Activated T-cell treated with anti-CD3 and anti-CD28 coated beads for 48 hours (primary cell): ENCODE results near the gene GRAP2.
"Not testable (repeated sequence)": the region's sequence is repeated elsewhere in the genome, so short reads cannot be mapped to it uniquely, and the experiment has no call there.

ENCODE experiments used
- DNase-seq: peaks from one replicate; pipeline ENCODE4 v3.0.0-alpha.2; 2020; ENCODE audit warnings: low read depth

The GRAP2 gene

GRCh38 chr22:39967103-39967829 lies 66.4 kb downstream of the GRAP2 start:
- DNase-seq: no peak

- no peak for DNase-seq
Measured at GRCh38 chr22:39967996-39968972, 67.4 kb downstream of the GRAP2 start.

- no peak for DNase-seq
Measured at GRCh38 chr22:39970742-39971141, 69.9 kb downstream of the GRAP2 start.

GRCh38 chr22:39972641-39973040 lies 71.8 kb downstream of the GRAP2 start:
- no peak for DNase-seq

- DNase-seq: no peak
Measured at GRCh38 chr22:39973656-39974055, 72.8 kb downstream of the GRAP2 start.

- no peak for DNase-seq
Measured at GRCh38 chr22:39974065-39974464, 73.2 kb downstream of the GRAP2 start.

- DNase-seq: no peak
Measured at GRCh38 chr22:39979048-39979447, 78.2 kb downstream of the GRAP2 start.

GRCh38 chr22:39979458-39979857 lies 78.6 kb downstream of the GRAP2 start:
- DNase-seq: no peak

- no peak for DNase-seq
Measured at GRCh38 chr22:39980596-39980995, 79.7 kb downstream of the GRAP2 start.

GRCh38 chr22:39983346-39983745 lies 82.5 kb downstream of the GRAP2 start:
- DNase-seq: no peak

GRCh38 chr22:39984006-39984405 lies 83.1 kb downstream of the GRAP2 start:
- no peak for DNase-seq

- DNase-seq: no peak
Measured at GRCh38 chr22:39984746-39985145, 83.9 kb downstream of the GRAP2 start.

- no peak for DNase-seq
Measured at GRCh38 chr22:39985383-39986035, 84.6 kb downstream of the GRAP2 start.

- DNase-seq: no peak
Measured at GRCh38 chr22:39988386-39989114, 87.7 kb downstream of the GRAP2 start.

- DNase-seq: no peak
Measured at GRCh38 chr22:39989633-39990032, 88.7 kb downstream of the GRAP2 start.

GRCh38 chr22:39990686-39991085 lies 89.8 kb downstream of the GRAP2 start:
- DNase-seq: no peak

GRCh38 chr22:39991159-39991860 lies 90.4 kb downstream of the GRAP2 start:
- DNase-seq: no peak

- no peak for DNase-seq
Measured at GRCh38 chr22:39992088-39992826, 91.4 kb downstream of the GRAP2 start.

GRCh38 chr22:39992894-39993293 lies 92.0 kb downstream of the GRAP2 start:
- DNase-seq: not testable (repeated sequence)

- no peak for DNase-seq
Measured at GRCh38 chr22:39994041-39994565, 93.2 kb downstream of the GRAP2 start.
